ENCODE results near the gene DNAH17. TPM values are rescaled to one million over a fixed set of nuclear protein-coding genes. Genes with fewer than 3 reads are reported as not detected.

DNAH17 gene
- total RNA-seq, 1 experiment from 2014 or later, result 0.76 TPM

- H3K9me3 ChIP-seq (ENCODE audit: insufficient read depth, low read depth), result no peaks in the 10 kb centered on the region
- BruUV-seq (replicated peaks), result no TSS peak
- CTCF ChIA-PET, result no interaction called here
- POLR2A ChIA-PET (ENCODE audit: unreplicated experiment), result interaction anchor here (0.7 kb wide), 1 partner anchor 33 kb away, joined by 5 read pairs; no protein-coding TSS in a partner anchor
- no peaks in the 10 kb centered on the region for H3K27me3 ChIP-seq (ENCODE audit: insufficient read depth, low read depth)
- no peaks in the 10 kb centered on the region for H3K79me2 ChIP-seq (ENCODE audit: low read depth)
- no peaks in the 10 kb centered on the region for H3F3A ChIP-seq (ENCODE audit: insufficient read depth, low read depth)
- TF ChIP-seq EZH2 (IDR thresholded peaks at IDR 0.05; ENCODE audit: low read depth), result no peak
- TF ChIP-seq CTCF (conservative IDR thresholded peaks at IDR 0.05), result no peak
- H4K20me1 ChIP-seq (ENCODE audit: insufficient read depth), result no peaks in the 10 kb centered on the region
- intact Hi-C loops (cut with micrococcal nuclease; ENCODE audit: unreplicated experiment), result no loop called here
- H3K4me1 ChIP-seq (replicated peaks; ENCODE audit: insufficient read depth), result 0 out of 2 replicates have a peak, but pooled peaks cover 2% of the 10 kb centered on the region
- H3K27ac ChIP-seq, result no peak overlapping the region
- H2AFZ ChIP-seq, result no peak overlapping the region
- no peak for DNase-seq
- no peaks in the 10 kb centered on the region for H3K36me3 ChIP-seq (ENCODE audit: low read depth)
- H3K4me3 ChIP-seq, result no peak overlapping the region
- no peaks in the 10 kb centered on the region for H3K9me2 ChIP-seq (ENCODE audit: insufficient read depth)
- no peak overlapping the region for H3K4me2 ChIP-seq
These were observed 3.2 kb downstream of the DNAH17 start for GRCh38 chr17:78573955-78574354.

GRCh38 chr17:78572239-78573205 is 4.7 kb downstream of the DNAH17 start:
- H3K79me2 ChIP-seq (ENCODE audit: low read depth), result no peaks in the 10 kb centered on the region
- no peak overlapping the region for H3K4me2 ChIP-seq
- peaks cover 12% of the 10 kb centered on the region for H3K4me1 ChIP-seq (replicated peaks; ENCODE audit: insufficient read depth)
- TF ChIP-seq EZH2 (IDR thresholded peaks at IDR 0.05; ENCODE audit: low read depth), result no peak
- no peak for TF ChIP-seq CTCF (conservative IDR thresholded peaks at IDR 0.05)
- POLR2A ChIA-PET (ENCODE audit: unreplicated experiment), result no interaction called here
- no TSS peak for BruUV-seq (replicated peaks)
- no peak for DNase-seq
- H4K20me1 ChIP-seq (ENCODE audit: insufficient read depth), result no peaks in the 10 kb centered on the region
- H2AFZ ChIP-seq, result no peak overlapping the region
- H3K4me3 ChIP-seq, result no peak overlapping the region
- H3K9me3 ChIP-seq (ENCODE audit: insufficient read depth, low read depth), result no peaks in the 10 kb centered on the region
- H3F3A ChIP-seq (ENCODE audit: insufficient read depth, low read depth), result no peaks in the 10 kb centered on the region
- H3K9me2 ChIP-seq (ENCODE audit: insufficient read depth), result no peaks in the 10 kb centered on the region
- no peaks in the 10 kb centered on the region for H3K27me3 ChIP-seq (ENCODE audit: insufficient read depth, low read depth)
- CTCF ChIA-PET, result interaction anchor here (0.7 kb wide), 1 partner anchor 133 kb away, joined by 7 read pairs; no protein-coding TSS in a partner anchor
- H3K27ac ChIP-seq, result no peak overlapping the region
- no peaks in the 10 kb centered on the region for H3K36me3 ChIP-seq (ENCODE audit: low read depth)
- intact Hi-C loops (cut with micrococcal nuclease; ENCODE audit: unreplicated experiment), result no loop called here

- H3K27me3 ChIP-seq (ENCODE audit: insufficient read depth, low read depth), result no peaks in the 10 kb centered on the region
- H3K36me3 ChIP-seq (ENCODE audit: low read depth), result no peaks in the 10 kb centered on the region
- ChIA-PET POLR2A (ENCODE audit: unreplicated experiment) (no interaction called here), CTCF (no interaction called here)
- H3K4me1 ChIP-seq (replicated peaks; ENCODE audit: insufficient read depth), result peaks cover 12% of the 10 kb centered on the region
- DNase-seq, result no peak
- no peak overlapping the region for H2AFZ ChIP-seq
- no peaks in the 10 kb centered on the region for H4K20me1 ChIP-seq (ENCODE audit: insufficient read depth)
- H3K9me3 ChIP-seq (ENCODE audit: insufficient read depth, low read depth), result no peaks in the 10 kb centered on the region
- H3K27ac ChIP-seq, result no peak overlapping the region
- H3F3A ChIP-seq (ENCODE audit: insufficient read depth, low read depth), result no peaks in the 10 kb centered on the region
- intact Hi-C loops (cut with micrococcal nuclease; ENCODE audit: unreplicated experiment), result no loop called here
- BruUV-seq (replicated peaks), result no TSS peak
- no peaks in the 10 kb centered on the region for H3K79me2 ChIP-seq (ENCODE audit: low read depth)
- no peaks in the 10 kb centered on the region for H3K9me2 ChIP-seq (ENCODE audit: insufficient read depth)
- no peak for TF ChIP-seq CTCF (conservative IDR thresholded peaks at IDR 0.05)
- no peak for TF ChIP-seq EZH2 (IDR thresholded peaks at IDR 0.05; ENCODE audit: low read depth)
- H3K4me3 ChIP-seq, result no peak overlapping the region
- H3K4me2 ChIP-seq, result no peak overlapping the region
These were observed 5.9 kb downstream of the DNAH17 start for GRCh38 chr17:78571329-78571728.
